DMS153 (cell line): ENCODE results near the gene KRTAP5-4.
A peak's percentile ranks its signal among the peaks of the same experiment; 100 is the strongest.
"Not testable (repeated sequence)": the region's sequence is repeated elsewhere in the genome, so short reads cannot be mapped to it uniquely, and the experiment has no call there.

Experiments
- DNase-seq: peaks from one replicate; lab custom pipeline; 2025; lab: John Stamatoyannopoulos, UW

KRTAP5-4 gene

GRCh38 chr11:1600626-1601025 is 21.3 kb downstream of the KRTAP5-4 start:
- DNase-seq, result no peak

- DNase-seq, result no peak
Observed at GRCh38 chr11:1598816-1599215, 23.1 kb downstream of the KRTAP5-4 start.

GRCh38 chr11:1598406-1598805 is 23.5 kb downstream of the KRTAP5-4 start:
- not testable (repeated sequence) for DNase-seq

GRCh38 chr11:1597994-1598380 is 24.0 kb downstream of the KRTAP5-4 start, which contains the start of gene KRTAP5-2:
Gene KRTAP5-2 (minus strand): TSS chr11:1598294. CDS start chr11:1598250, 44 bp downstream.
- no peak for DNase-seq

GRCh38 chr11:1597331-1597993 is 24.5 kb downstream of the KRTAP5-4 start:
- DNase-seq, result no peak

GRCh38 chr11:1596576-1597121 is 25.3 kb downstream of the KRTAP5-4 start:
- not testable (repeated sequence) for DNase-seq

DNA sequence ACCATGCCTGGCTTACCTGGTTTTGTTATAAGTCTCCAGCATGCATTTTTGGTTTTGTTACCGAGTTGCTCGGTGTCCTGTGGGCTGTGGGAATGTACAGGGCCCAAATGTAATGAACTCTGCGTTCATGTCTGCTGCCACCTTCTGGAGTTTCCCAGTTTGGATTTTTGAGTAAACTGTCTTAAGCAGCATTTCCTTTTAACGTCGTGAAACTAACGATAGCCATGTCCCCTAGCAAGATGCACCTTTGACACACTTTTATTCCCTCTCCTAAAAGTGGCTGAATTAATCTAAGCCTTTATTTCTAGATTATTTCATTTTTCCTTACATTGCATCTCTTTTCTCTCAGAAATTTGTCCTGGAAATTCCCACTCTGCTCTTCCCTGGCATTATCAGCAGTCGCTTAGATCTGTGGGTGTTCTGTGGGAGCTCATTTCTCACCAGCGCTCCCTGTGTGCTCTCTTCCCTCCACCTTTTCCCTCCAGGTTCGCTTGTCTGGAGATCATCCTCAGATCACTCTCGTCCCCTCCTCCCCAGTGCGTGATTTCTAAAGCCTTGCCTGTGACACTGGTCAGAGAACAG is 25.9 kb downstream of the KRTAP5-4 start:
- DNase-seq, result not testable (repeated sequence)

DNA sequence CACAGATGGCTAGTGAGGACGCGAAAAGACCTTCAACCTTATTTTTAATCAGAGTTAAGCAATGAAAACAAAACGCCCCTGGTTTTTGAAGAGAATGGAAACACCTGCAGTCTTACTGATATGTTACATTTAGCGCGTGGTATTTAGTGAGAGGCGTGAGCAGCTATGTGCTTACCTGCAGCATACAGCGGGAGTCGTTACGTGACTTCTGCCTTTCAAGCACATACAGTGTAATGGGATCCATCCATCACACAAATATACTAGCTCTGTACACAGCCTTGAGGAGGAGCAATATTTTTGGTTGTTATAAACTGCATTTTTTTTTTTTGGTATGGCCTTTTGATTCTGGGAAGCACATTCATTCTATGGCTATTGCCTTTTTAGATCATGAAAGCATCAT is 29.3 kb downstream of the KRTAP5-4 start:
- no peak for DNase-seq

DNA sequence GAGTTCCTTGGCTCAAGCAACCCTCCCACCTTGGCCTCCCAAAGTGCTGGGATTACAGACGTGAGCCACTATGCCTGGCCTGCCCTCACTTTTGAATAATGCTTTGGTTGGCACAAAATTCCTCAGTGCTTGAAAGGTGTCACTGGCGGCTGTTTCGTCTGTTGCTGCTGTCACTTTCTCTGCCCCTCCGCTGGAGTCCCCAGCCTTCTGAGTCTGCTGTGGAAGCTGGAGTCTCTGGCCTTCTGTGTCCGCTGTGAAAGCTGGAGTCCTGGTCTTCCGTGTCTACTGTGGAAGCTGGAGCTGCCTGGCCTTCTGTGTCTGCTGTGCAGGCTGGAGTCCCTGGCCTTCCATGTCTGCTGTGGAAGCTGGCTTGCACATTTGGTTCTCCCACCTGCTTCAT is 31.9 kb downstream of the KRTAP5-4 start:
- DNase-seq, result no peak

DNA sequence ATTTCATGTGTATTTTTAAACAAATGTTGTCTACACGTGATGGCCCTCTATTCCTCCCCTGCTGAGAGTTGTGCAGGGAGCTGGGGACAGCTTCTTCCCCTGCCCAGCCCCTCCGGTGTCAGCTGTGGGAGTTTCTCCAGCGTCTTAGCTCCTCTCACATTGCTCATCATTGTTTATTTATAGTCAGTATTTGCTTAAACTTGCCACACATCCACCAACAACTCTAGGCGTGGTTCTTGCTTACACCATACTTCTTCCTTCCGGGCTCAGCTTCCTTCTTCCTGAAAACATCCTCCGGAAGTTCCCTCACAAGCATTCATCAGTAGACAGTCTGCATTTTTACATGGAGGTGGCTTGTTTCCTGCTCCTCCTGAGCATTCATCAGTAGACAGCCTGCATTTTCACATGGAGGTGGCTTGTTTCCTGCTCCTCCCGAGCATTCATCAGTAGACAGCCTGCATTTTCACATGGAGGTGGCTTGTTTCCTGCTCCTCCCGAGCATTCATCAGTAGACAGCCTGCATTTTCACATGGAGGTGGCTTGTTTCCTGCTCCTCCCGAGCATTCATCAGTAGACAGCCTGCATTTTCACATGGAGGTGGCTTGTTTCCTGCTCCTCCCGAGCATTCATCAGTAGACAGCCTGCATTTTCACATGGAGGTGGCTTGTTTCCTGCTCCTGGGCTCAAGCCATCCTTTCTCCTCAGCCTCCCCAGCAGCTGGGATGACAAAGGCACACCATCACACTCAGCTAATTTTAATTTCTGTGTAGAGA is 32.6 kb downstream of the KRTAP5-4 start:
- not testable (repeated sequence) for DNase-seq

DNA sequence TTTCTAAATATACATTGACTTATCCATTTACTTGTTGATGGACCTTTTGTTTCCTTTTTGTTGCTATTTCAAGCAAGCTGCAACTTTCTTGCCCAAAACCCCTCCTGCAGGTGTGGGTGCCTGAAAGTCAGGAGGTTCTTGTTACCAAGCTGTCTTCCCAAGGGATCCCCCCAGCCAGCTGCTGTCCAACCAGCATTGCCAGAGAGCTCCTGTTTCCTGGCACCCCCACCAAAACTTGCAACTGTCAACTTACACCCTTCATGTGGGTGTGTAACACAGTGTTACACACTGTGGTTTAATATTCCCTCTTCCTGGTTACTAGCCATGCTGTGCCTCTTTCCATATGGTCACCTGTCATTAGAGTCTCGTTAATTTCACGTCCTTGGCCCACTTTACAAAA is 35.2 kb downstream of the KRTAP5-4 start:
- no peak for DNase-seq

- not testable (repeated sequence) for DNase-seq
Observed at GRCh38 chr11:1584661-1585370, 37.1 kb downstream of the KRTAP5-4 start, which contains the start of gene KRTAP5-1. Gene KRTAP5-1 (minus strand): TSS chr11:1585283. CDS start chr11:1585249, 34 bp downstream.

DNA sequence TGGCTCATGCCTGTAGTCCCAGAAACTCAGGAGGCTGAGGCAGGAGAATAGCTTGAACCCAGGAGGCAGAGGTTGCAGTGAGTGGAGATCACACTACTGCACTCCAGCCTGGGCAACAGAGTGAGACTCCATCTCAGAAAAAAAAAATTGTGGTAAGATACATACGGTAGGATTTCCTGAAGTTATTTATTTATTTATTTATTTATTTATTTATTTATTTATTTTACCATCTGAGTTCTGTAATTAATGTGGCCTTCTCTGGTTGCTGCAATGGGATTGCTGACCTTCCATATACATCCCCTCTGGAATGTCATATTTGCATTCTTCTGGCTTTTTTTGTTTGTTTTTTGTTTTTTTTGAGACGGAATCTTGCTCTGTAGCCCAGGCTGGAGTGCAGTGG is 39.0 kb downstream of the KRTAP5-4 start:
- not testable (repeated sequence) for DNase-seq

- no peak for DNase-seq
Observed at GRCh38 chr11:1581976-1582375, 40.0 kb downstream of the KRTAP5-4 start.

DNA sequence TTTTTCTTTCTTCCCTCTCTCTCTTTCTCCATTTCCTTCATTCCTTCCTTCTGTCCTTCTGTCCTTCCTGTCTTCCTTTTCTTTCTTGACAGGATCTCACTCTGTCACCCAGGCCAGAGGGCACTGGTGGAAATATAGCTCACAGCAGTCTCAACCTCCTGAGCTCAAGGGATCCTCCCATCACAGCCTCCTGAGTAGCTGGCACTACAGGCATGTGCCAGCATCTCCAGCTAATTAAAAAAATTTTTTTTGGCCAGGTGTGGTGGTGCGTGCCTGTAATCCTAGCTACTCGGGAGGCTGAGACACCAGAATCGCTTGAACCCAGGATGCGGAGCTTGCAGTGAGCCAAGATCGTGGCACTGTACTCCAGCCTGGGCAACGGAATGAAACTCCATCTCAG is 45.1 kb downstream of the KRTAP5-4 start:
- DNase-seq, result no peak

DNA sequence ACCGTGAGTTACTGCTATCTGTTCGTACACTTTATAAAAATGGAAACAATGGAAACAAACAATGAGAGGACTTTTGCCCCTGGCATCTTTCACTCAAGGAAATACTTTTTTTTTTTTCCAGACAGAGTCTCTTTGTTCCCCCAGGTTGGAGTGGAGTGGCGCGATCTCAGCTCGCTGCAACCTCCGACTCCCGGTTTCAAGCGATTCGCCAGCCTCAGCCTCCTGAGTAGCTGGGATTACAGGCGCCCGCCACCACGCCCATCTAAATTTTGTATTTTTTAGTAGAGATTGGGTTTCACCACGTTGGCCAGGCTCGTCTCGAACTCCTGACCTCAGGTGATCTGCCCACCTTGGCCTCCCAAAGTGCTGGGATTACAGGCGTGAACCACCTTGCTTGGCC is 46.2 kb downstream of the KRTAP5-4 start:
- not testable (repeated sequence) for DNase-seq

DNA sequence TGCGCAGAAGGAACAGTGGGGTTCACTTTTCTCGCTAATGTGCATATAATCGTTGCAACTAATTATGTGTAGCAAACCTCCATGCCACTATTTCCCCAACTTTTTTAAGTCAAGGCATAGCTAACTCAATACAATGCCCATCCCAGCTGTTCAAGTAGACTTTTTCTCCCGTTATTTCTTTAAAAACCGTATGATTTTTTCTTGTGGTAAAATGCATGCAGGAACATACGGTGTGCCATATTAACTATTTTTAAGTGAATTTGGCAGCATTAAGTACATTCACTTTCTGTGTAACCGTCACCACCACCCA is 47.0 kb downstream of the KRTAP5-4 start:
- DNase-seq, result no peak

DNA sequence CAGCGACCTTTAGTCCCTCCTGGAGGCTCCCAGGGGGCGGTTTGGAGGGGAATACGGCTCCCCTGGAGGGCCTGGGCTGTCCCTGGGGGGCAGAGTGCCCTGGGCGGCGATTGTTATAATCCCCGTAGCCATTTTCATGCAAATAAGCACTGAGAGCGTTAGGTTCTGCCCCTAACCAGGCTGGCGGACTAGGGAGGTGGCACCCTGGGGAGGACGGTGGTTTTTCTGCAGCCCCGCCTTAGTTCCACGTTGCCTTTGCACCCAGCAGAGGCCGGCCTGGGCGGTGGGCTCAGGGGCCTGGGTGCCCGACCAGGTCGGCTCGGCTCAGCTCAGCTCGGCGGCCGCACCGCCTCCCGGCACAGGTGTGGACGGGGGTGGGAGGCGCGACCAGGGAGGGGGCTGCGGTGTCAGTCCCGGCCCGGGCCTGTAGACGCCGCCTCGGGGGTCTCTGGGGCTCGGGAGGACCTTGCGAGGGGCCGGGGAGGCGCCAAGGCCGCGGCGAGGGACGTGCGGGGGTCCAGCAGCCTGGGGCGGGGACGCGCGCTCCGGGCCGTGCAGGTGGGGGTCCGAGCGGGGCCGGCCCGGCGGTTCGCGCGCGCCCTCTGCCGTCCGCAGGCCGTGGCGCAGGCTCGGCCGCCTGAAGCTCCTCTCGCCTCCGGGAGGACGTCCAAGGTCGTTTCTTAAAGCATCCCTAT is 47.6 kb downstream of the KRTAP5-4 start:
- DNase-seq, result peak; percentile 82

DNA sequence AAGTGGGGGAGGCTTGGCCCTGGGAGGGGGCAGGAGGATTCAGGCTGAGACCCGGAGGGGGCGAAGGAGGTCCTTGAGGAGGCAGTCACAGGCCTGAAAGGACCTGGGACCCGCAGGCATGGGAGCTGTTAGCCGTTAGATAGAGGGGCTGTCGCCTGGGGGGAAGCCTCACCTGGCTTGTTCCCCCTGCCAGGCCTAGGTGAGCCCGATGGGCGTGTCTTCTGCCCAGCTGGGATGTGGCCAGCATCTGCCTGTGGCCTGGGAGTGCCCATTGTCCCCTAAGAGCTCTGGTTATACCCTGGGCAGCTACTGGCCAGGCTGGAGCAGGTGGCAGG is 48.1 kb downstream of the KRTAP5-4 start:
- no peak for DNase-seq

GRCh38 chr11:1573077-1573902 is 48.6 kb downstream of the KRTAP5-4 start:
- peak; percentile 22 for DNase-seq
